HepG2 (cell line): Measurements from ENCODE around the gene SERPINE2. TPM values are rescaled to one million over a fixed set of nuclear protein-coding genes. Genes with fewer than 3 reads are reported as not detected.

Experiments
- ARHGAP35 ChIP-seq: sonication (generic); formaldehyde crosslinking; IDR thresholded peaks from 2 replicates; pipeline ENCODE4 v1.9.0; 2022; ENCODE audit warnings: mild to moderate bottlenecking, inconsistent platforms, moderate library complexity, missing genetic modification reagents, borderline replicate concordance
- GTF2F1 ChIP-seq: fragments of 150-350 bp; IDR thresholded peaks from 2 replicates; pipeline ENCODE4 v1.6.1; 2014; ENCODE audit warnings: low read length
- KAT7 ChIP-seq: IDR thresholded peaks from 2 replicates; pipeline ENCODE4 v1.6.1; 2018; ENCODE audit warnings: borderline replicate concordance, missing compliant biosample characterization
- KLF6 ChIP-seq: IDR thresholded peaks from 2 replicates; pipeline ENCODE4 v1.8.0; 2016; ENCODE audit warnings: missing biosample characterization, missing genetic modification reagents
- MXD4 ChIP-seq: IDR thresholded peaks from 2 replicates; pipeline ENCODE4 v1.6.1; 2016; ENCODE audit warnings: mild to moderate bottlenecking, missing biosample characterization, missing genetic modification reagents
- NCOA5 ChIP-seq: sonication (generic); formaldehyde crosslinking; IDR thresholded peaks from 2 replicates; pipeline ENCODE4 v1.4.0; 2020; ENCODE audit warnings: missing genetic modification reagents
- TBL1XR1 ChIP-seq: fragments of 150-350 bp; IDR thresholded peaks from 2 replicates; pipeline ENCODE4 v1.6.1; 2014; ENCODE audit warnings: borderline replicate concordance, low read length; ENCODE audit not compliant: partially characterized antibody
- TP53 ChIP-seq: sonication (generic); formaldehyde crosslinking; conservative IDR thresholded peaks from 2 replicates; pipeline ENCODE4 v1.4.0; 2020; ENCODE audit warnings: missing genetic modification reagents
- XRCC5 ChIP-seq: fragments of 200-400 bp; formaldehyde crosslinking; optimal IDR thresholded peaks from 2 replicates; pipeline ENCODE3; 2017; ENCODE audit warnings: mild to moderate bottlenecking, low read length
- YY1 ChIP-seq: IDR thresholded peaks from 2 replicates; pipeline ENCODE4 v1.6.1; 2011; ENCODE audit warnings: low read length, low read depth, moderate library complexity, mild to moderate bottlenecking; ENCODE audit not compliant: insufficient read depth, insufficient replicate concordance
- ZFAT ChIP-seq: sonication (generic); formaldehyde crosslinking; conservative IDR thresholded peaks from 2 replicates; pipeline ENCODE4 v1.8.1; 2023; ENCODE audit warnings: missing genetic modification reagents, inconsistent platforms
- ZNF224 ChIP-seq: sonication (generic); formaldehyde crosslinking; IDR thresholded peaks from 2 replicates; pipeline ENCODE4 v1.5.0; 2020; ENCODE audit warnings: mild to moderate bottlenecking, missing genetic modification reagents
- ZNF24 ChIP-seq: fragments of 450-650 bp; IDR thresholded peaks from 2 replicates; pipeline ENCODE4 v1.6.1; 2017; ENCODE audit warnings: antibody characterized with exemption, mild to moderate bottlenecking
- ZNF543 ChIP-seq: sonication (generic); formaldehyde crosslinking; IDR thresholded peaks from 2 replicates; pipeline ENCODE4 v1.4.0; 2020; ENCODE audit warnings: mild to moderate bottlenecking, missing genetic modification reagents
- ZNF550 ChIP-seq: sonication (generic); formaldehyde crosslinking; IDR thresholded peaks from 2 replicates; pipeline ENCODE4 v1.4.0; 2020; ENCODE audit warnings: mild to moderate bottlenecking, missing genetic modification reagents, borderline replicate concordance
- ZNF552 ChIP-seq: sonication (generic); formaldehyde crosslinking; IDR thresholded peaks from 2 replicates; pipeline ENCODE4 v1.9.0; 2022; ENCODE audit warnings: missing genetic modification reagents, mild to moderate bottlenecking, borderline replicate concordance
- ZNF841 ChIP-seq: sonication (generic); formaldehyde crosslinking; IDR thresholded peaks from 2 replicates; pipeline ENCODE4 v1.8.1; 2023; ENCODE audit warnings: missing genetic modification reagents, borderline replicate concordance
- ZNF850 ChIP-seq: sonication (generic); formaldehyde crosslinking; conservative IDR thresholded peaks from 2 replicates; pipeline ENCODE4 v1.9.0; 2021; ENCODE audit warnings: mild to moderate bottlenecking, missing genetic modification reagents
- polyA plus RNA-seq, 8 experiments: library from polyadenylated mRNA; depleted of rRNA in 3 of 8; stranded (reverse) in 7 of 8; unstranded in 1 of 8; fragments of >200 nt; fragmentation: Illumina TruSeq in 4 of 8; extraction: Trizol in 4 of 8; gene quantifications; 2 replicates each; pipeline versions ENCODE4 v1.2.1 to v1.2.3, GENCODE V29; 2011 to 2016; ENCODE audit warnings: low read depth in 4 of 8, missing spikeins in 1 of 8, mixed read lengths in 1 of 8; ENCODE audit not compliant: insufficient read depth in 1 of 8
- total RNA-seq, 5 experiments: library from RNA; depleted of rRNA; stranded (reverse); fragments of >200 nt; fragmentation: Illumina TruSeq; extraction: Trizol; gene quantifications; 2 replicates each; pipeline ENCODE4 v1.2.3, GENCODE V29; 2016; ENCODE audit warnings: low read depth in 1 of 5
- TF ChIP-seq, protein P1 (sequence below), 2 experiments: sonication (generic) in 1 of 2; formaldehyde crosslinking in 1 of 2; IDR thresholded peaks; 2 replicates each; pipeline versions ENCODE4 v1.5.1 to v1.6.1; 2011 to 2020; ENCODE audit warnings: borderline replicate concordance in 1 of 2, low read depth in 1 of 2, low read length in 1 of 2, mild to moderate bottlenecking in 1 of 2, missing genetic modification reagents in 1 of 2, moderate library complexity in 1 of 2
- TF ChIP-seq, protein P2 (sequence below): sonication (generic); formaldehyde crosslinking; IDR thresholded peaks from 2 replicates; pipeline ENCODE4 v1.8.1; 2022; ENCODE audit warnings: mild to moderate bottlenecking, missing genetic modification reagents
- TF ChIP-seq, protein P3 (sequence below): IDR thresholded peaks from 2 replicates; pipeline ENCODE4 v1.6.1; 2016; ENCODE audit warnings: low read depth, borderline replicate concordance
- TF ChIP-seq, protein P4 (sequence below), 2 experiments: sonication (generic) in 1 of 2; formaldehyde crosslinking in 1 of 2; IDR thresholded peaks; 2 replicates each; pipeline versions ENCODE4 v1.4.0 to v1.6.1; 2018 to 2020; ENCODE audit warnings: missing genetic modification reagents in 2 of 2, borderline replicate concordance in 1 of 2, low read depth in 1 of 2, mild to moderate bottlenecking in 1 of 2, missing biosample characterization in 1 of 2
- TF ChIP-seq, protein P5 (sequence below): sonication (generic); formaldehyde crosslinking; conservative IDR thresholded peaks from 2 replicates; pipeline ENCODE4 v1.4.0; 2020; ENCODE audit warnings: missing genetic modification reagents

Gene SERPINE2
- total and polyA plus RNA-seq, 2 of the 13 experiments (the other 11 are each of a cell fraction or from before 2014, with no cell fraction given), result 7.9 to 18.1 TPM

DNA sequence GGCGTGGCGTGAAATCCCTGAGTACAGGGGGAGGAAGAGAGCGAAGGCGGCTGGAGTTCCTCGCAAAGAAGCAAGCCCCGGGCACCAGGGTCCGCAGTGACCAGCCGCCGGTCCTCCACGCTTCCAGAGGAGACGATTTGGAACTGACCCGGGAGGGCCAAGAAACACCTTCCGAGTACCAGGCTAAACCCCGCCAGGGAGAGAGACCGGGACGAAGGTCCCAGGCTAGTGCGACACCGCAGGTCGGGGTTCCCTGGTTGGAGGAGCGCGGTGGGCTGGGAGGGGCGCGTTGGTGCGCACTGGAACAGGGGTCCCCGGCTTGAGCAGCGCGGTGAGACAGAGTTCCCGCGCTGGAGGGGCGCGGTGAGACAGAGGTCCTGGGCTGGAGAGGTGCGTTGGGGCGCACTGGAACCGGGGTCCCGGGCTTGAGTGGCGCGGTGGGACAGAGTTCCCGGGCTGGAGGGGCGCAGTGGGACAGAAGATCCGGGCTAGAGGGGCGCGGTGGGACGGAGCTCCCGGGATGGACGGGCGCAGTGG is 94.9 kb downstream of the SERPINE2 start (continued):
- TF ChIP-seq ZNF543 (CRISPR knock-in tag) (no peak), ZNF850 (CRISPR knock-in tag) (0 out of 2 replicates have a peak, but pooled peaks have one; percentile 28), ZNF24 (no peak), NCOA5 (CRISPR knock-in tag) (no peak), ZFAT (CRISPR knock-in tag) (no peak), YY1 (no peak), KAT7 (CRISPR knock-in tag) (no peak; the same call in 1 of the 2 replicates), TP53 (CRISPR knock-in tag) (no peak), ZNF224 (CRISPR knock-in tag) (peak; percentile 82; the same call in 1 of the 2 replicates), ZNF552 (CRISPR knock-in tag) (peak; percentile 91; the same call in 1 of the 2 replicates), ARHGAP35 (CRISPR knock-in tag) (peak; percentile 69; the same call in 1 of the 2 replicates), GTF2F1 (no peak), ZNF841 (no peak), TBL1XR1 (no peak), MXD4 (CRISPR knock-in tag) (no peak), KLF6 (CRISPR knock-in tag) (peak; percentile 14; the same call in 1 of the 2 replicates), ZNF550 (CRISPR knock-in tag) (no peak), XRCC5 (peak; percentile 66)
- TF ChIP-seq, protein P1, sequence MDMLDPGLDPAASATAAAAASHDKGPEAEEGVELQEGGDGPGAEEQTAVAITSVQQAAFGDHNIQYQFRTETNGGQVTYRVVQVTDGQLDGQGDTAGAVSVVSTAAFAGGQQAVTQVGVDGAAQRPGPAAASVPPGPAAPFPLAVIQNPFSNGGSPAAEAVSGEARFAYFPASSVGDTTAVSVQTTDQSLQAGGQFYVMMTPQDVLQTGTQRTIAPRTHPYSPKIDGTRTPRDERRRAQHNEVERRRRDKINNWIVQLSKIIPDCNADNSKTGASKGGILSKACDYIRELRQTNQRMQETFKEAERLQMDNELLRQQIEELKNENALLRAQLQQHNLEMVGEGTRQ (IDR thresholded peaks at IDR 0.05; ENCODE audit: low read depth, low read length), result no peak
- TF ChIP-seq, protein P1 (CRISPR knock-in tag; IDR thresholded peaks at IDR 0.05; ENCODE audit: borderline replicate concordance), result no peak
- TF ChIP-seq, protein P2, sequence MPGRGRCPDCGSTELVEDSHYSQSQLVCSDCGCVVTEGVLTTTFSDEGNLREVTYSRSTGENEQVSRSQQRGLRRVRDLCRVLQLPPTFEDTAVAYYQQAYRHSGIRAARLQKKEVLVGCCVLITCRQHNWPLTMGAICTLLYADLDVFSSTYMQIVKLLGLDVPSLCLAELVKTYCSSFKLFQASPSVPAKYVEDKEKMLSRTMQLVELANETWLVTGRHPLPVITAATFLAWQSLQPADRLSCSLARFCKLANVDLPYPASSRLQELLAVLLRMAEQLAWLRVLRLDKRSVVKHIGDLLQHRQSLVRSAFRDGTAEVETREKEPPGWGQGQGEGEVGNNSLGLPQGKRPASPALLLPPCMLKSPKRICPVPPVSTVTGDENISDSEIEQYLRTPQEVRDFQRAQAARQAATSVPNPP (CRISPR knock-in tag), result no peak; the same call in 1 of the 2 replicates
- TF ChIP-seq, protein P3, sequence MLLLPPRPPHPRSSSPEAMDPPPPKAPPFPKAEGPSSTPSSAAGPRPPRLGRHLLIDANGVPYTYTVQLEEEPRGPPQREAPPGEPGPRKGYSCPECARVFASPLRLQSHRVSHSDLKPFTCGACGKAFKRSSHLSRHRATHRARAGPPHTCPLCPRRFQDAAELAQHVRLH (CRISPR knock-in tag), result peak; percentile 58; the same call in 1 of the 2 replicates
- TF ChIP-seq, protein P4, sequence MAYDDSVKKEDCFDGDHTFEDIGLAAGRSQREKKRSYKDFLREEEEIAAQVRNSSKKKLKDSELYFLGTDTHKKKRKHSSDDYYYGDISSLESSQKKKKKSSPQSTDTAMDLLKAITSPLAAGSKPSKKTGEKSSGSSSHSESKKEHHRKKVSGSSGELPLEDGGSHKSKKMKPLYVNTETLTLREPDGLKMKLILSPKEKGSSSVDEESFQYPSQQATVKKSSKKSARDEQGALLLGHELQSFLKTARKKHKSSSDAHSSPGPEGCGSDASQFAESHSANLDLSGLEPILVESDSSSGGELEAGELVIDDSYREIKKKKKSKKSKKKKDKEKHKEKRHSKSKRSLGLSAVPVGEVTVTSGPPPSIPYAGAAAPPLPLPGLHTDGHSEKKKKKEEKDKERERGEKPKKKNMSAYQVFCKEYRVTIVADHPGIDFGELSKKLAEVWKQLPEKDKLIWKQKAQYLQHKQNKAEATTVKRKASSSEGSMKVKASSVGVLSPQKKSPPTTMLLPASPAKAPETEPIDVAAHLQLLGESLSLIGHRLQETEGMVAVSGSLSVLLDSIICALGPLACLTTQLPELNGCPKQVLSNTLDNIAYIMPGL (CRISPR knock-in tag; IDR thresholded peaks at IDR 0.05; ENCODE audit: borderline replicate concordance in 1 of 2, low read depth in 1 of 2), result peak in 1 of 2 experiments; percentile 42; a peak in 3 of 4 replicates
- TF ChIP-seq, protein P5, sequence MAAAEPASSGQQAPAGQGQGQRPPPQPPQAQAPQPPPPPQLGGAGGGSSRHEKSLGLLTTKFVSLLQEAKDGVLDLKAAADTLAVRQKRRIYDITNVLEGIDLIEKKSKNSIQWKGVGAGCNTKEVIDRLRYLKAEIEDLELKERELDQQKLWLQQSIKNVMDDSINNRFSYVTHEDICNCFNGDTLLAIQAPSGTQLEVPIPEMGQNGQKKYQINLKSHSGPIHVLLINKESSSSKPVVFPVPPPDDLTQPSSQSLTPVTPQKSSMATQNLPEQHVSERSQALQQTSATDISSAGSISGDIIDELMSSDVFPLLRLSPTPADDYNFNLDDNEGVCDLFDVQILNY, result peak; percentile 75; the same call in 1 of the 2 replicates
